ENCODE measurements around the gene NNMT.

Gene NNMT

GRCh38 chr11:114295676-114296604 is at the start of gene NNMT:
TSS of gene NNMT (plus strand) at chr11:114296399. CDS start at chr11:114296557, 158 bp downstream.
- Mint-ChIP-seq H3K27ac (ENCODE audit: low read depth) (no peak within 1 kb of the TSS), H3K27me3 (peaks cover 49% of the 10 kb centered on the region), H3K4me1 (no peaks in the 10 kb centered on the region), H3K4me3 (no peak within 1 kb of the TSS), H3K9me3 (no peaks in the 10 kb centered on the region), H3K36me3 (ENCODE audit: insufficient read depth) (no peaks in the 10 kb centered on the region)
- no peak for DNase-seq (ENCODE audit: low spot score in 2 of 2)
- no peak for ATAC-seq (replicated peaks; ENCODE audit: extremely low read depth, poor library complexity, severe bottlenecking)

- Mint-ChIP-seq H3K27me3 (peaks cover 7% of the 10 kb centered on the region), H3K4me1 (no peaks in the 10 kb centered on the region), H3K4me3 (no peak overlapping the region), H3K36me3 (ENCODE audit: insufficient read depth) (no peaks in the 10 kb centered on the region), H3K27ac (ENCODE audit: low read depth) (no peak overlapping the region), H3K9me3 (no peaks in the 10 kb centered on the region)
- no peak for ATAC-seq (replicated peaks; ENCODE audit: extremely low read depth, poor library complexity, severe bottlenecking)
- no peak for DNase-seq (ENCODE audit: low spot score in 2 of 2)
Measured at GRCh38 chr11:114247070-114247789, 49.0 kb upstream of the NNMT start.

GRCh38 chr11:114250180-114250579 is 46.0 kb upstream of the NNMT start:
- Mint-ChIP-seq H3K36me3 (ENCODE audit: insufficient read depth) (no peaks in the 10 kb centered on the region), H3K27me3 (no peaks in the 10 kb centered on the region), H3K4me3 (no peak overlapping the region), H3K4me1 (no peaks in the 10 kb centered on the region), H3K27ac (ENCODE audit: low read depth) (no peak overlapping the region), H3K9me3 (no peaks in the 10 kb centered on the region)
- DNase-seq (ENCODE audit: low spot score in 2 of 2) (no peak), ATAC-seq (replicated peaks; ENCODE audit: extremely low read depth, poor library complexity, severe bottlenecking) (no peak)

GRCh38 chr11:114250993-114251814 is 45.0 kb upstream of the NNMT start:
- ATAC-seq (replicated peaks; ENCODE audit: extremely low read depth, poor library complexity, severe bottlenecking) (no peak), DNase-seq (ENCODE audit: low spot score in 2 of 2) (no peak)
- Mint-ChIP-seq H3K27ac (ENCODE audit: low read depth) (no peak overlapping the region), H3K27me3 (no peaks in the 10 kb centered on the region), H3K9me3 (no peaks in the 10 kb centered on the region), H3K4me1 (no peaks in the 10 kb centered on the region), H3K4me3 (no peak overlapping the region), H3K36me3 (ENCODE audit: insufficient read depth) (no peaks in the 10 kb centered on the region)

GRCh38 chr11:114251815-114252337 is 44.3 kb upstream of the NNMT start:
- H3K4me3 Mint-ChIP-seq: no peak overlapping the region
- no peaks in the 10 kb centered on the region for H3K36me3 Mint-ChIP-seq (ENCODE audit: insufficient read depth)
- H3K27ac Mint-ChIP-seq (ENCODE audit: low read depth): no peak overlapping the region
- no peak for DNase-seq (ENCODE audit: low spot score in 2 of 2)
- H3K9me3 Mint-ChIP-seq: no peaks in the 10 kb centered on the region
- no peaks in the 10 kb centered on the region for H3K27me3 Mint-ChIP-seq
- no peak for ATAC-seq (replicated peaks; ENCODE audit: extremely low read depth, poor library complexity, severe bottlenecking)
- H3K4me1 Mint-ChIP-seq: no peaks in the 10 kb centered on the region

- H3K4me1 Mint-ChIP-seq: no peaks in the 10 kb centered on the region
- no peaks in the 10 kb centered on the region for H3K36me3 Mint-ChIP-seq (ENCODE audit: insufficient read depth)
- DNase-seq (ENCODE audit: low spot score in 2 of 2) (no peak), ATAC-seq (replicated peaks; ENCODE audit: extremely low read depth, poor library complexity, severe bottlenecking) (no peak)
- H3K9me3 Mint-ChIP-seq: no peaks in the 10 kb centered on the region
- no peaks in the 10 kb centered on the region for H3K27me3 Mint-ChIP-seq
- no peak overlapping the region for H3K4me3 Mint-ChIP-seq
- H3K27ac Mint-ChIP-seq (ENCODE audit: low read depth): no peak overlapping the region
Measured at GRCh38 chr11:114252767-114253166, 43.4 kb upstream of the NNMT start.

GRCh38 chr11:114253771-114254170 is 42.4 kb upstream of the NNMT start:
- no peaks in the 10 kb centered on the region for H3K36me3 Mint-ChIP-seq (ENCODE audit: insufficient read depth)
- no peak for ATAC-seq (replicated peaks; ENCODE audit: extremely low read depth, poor library complexity, severe bottlenecking)

GRCh38 chr11:114254571-114255146 is 41.5 kb upstream of the NNMT start:
- H3K27ac Mint-ChIP-seq (ENCODE audit: low read depth): no peak overlapping the region
- H3K36me3 Mint-ChIP-seq (ENCODE audit: insufficient read depth): no peaks in the 10 kb centered on the region
- peaks cover 5% of the 10 kb centered on the region for H3K4me1 Mint-ChIP-seq
- H3K27me3 Mint-ChIP-seq: no peaks in the 10 kb centered on the region
- no peak overlapping the region for H3K4me3 Mint-ChIP-seq
- ATAC-seq (replicated peaks; ENCODE audit: extremely low read depth, poor library complexity, severe bottlenecking) (no peak), DNase-seq (ENCODE audit: low spot score in 2 of 2) (no peak)
- no peaks in the 10 kb centered on the region for H3K9me3 Mint-ChIP-seq

More at GRCh38 chr11:114253771-114254170, 42.4 kb upstream of the NNMT start:
- no peak for DNase-seq (ENCODE audit: low spot score in 2 of 2)
- Mint-ChIP-seq H3K9me3 (no peaks in the 10 kb centered on the region), H3K27ac (ENCODE audit: low read depth) (no peak overlapping the region), H3K4me1 (peaks cover 3% of the 10 kb centered on the region), H3K27me3 (no peaks in the 10 kb centered on the region), H3K4me3 (no peak overlapping the region)

GRCh38 chr11:114255289-114255688 is 40.9 kb upstream of the NNMT start:
- DNase-seq (ENCODE audit: low spot score in 2 of 2) (no peak), ATAC-seq (replicated peaks; ENCODE audit: extremely low read depth, poor library complexity, severe bottlenecking) (no peak)
- Mint-ChIP-seq H3K36me3 (ENCODE audit: insufficient read depth) (no peaks in the 10 kb centered on the region), H3K4me1 (peaks cover 5% of the 10 kb centered on the region), H3K4me3 (no peak overlapping the region), H3K9me3 (no peaks in the 10 kb centered on the region), H3K27ac (ENCODE audit: low read depth) (no peak overlapping the region), H3K27me3 (no peaks in the 10 kb centered on the region)

- Mint-ChIP-seq H3K4me3 (no peak overlapping the region), H3K36me3 (ENCODE audit: insufficient read depth) (no peaks in the 10 kb centered on the region), H3K27me3 (no peaks in the 10 kb centered on the region), H3K4me1 (peaks cover 5% of the 10 kb centered on the region), H3K27ac (ENCODE audit: low read depth) (no peak overlapping the region), H3K9me3 (no peaks in the 10 kb centered on the region)
- no peak for ATAC-seq (replicated peaks; ENCODE audit: extremely low read depth, poor library complexity, severe bottlenecking)
- DNase-seq (ENCODE audit: low spot score in 2 of 2): no peak
Measured at GRCh38 chr11:114256176-114256966, 39.8 kb upstream of the NNMT start.

GRCh38 chr11:114256967-114257286 is 39.3 kb upstream of the NNMT start:
- Mint-ChIP-seq H3K36me3 (ENCODE audit: insufficient read depth) (no peaks in the 10 kb centered on the region), H3K4me1 (peaks cover 5% of the 10 kb centered on the region), H3K27ac (ENCODE audit: low read depth) (no peak overlapping the region), H3K4me3 (no peak overlapping the region), H3K27me3 (no peaks in the 10 kb centered on the region), H3K9me3 (no peaks in the 10 kb centered on the region)
- no peak for ATAC-seq (replicated peaks; ENCODE audit: extremely low read depth, poor library complexity, severe bottlenecking)
- no peak for DNase-seq (ENCODE audit: low spot score in 2 of 2)
